K562 (cell line): ENCODE measurements around the gene SH3BP2. TPM values are rescaled to one million over a fixed set of nuclear protein-coding genes. Genes with fewer than 3 reads are reported as not detected.

Experiments used
- ATAC-seq: fragments of 200-7000 bp; cut with Tn5 transposase; 3 replicates; pipeline ENCODE4 v1.9.1; 2020; ENCODE audit warnings: moderate library complexity
- BruUV-seq: library from RNA; stranded (reverse); fragments of 400-500 nt; replicated peaks from 2 replicates; lab custom pipeline; 2021; lab: Mats Ljungman, UMichigan
- CTCF ChIA-PET: fragments of 300-600 bp; formaldehyde crosslinking; extraction: SDS; loops from one replicate; lab custom pipeline; 2021; ENCODE audit warnings: low intra/inter-chr PET ratio; lab: Yijun Ruan, JAX
- POLR2A ChIA-PET: fragments of 300-600, 350-650 bp; sonication (Branson Sonifier 250); formaldehyde crosslinking; extraction: SDS; loops from one replicate; lab custom pipeline; 2021; ENCODE audit warnings: antibody characterized with exemption, inconsistent platforms; lab: Yijun Ruan, JAX
- DNase-seq, 4 experiments: peaks; one replicate each; pipeline versions ENCODE4 v3.0.0 to v3.0.0-alpha.2; 2011 to 2018; ENCODE audit warnings: low spot score in 3 of 4, mixed read lengths in 3 of 4; ENCODE audit errors: extremely low read depth in 1 of 4
- FAIRE-seq: peaks from 2 replicates; lab custom pipeline; 2011; peaks lifted over from hg19 to GRCh38; lab: Jason Lieb, UNC
- H2AFZ ChIP-seq: 2 replicates; pipeline ENCODE4 v1.6.0; 2011; ENCODE audit warnings: low read depth, low read length, control low read depth, inconsistent platforms
- H3K27ac ChIP-seq: fragments of 200-600 bp; 3 replicates; pipeline ENCODE4 v1.8.0; 2011; ENCODE audit warnings: low read depth, mild to moderate bottlenecking, control low read depth, inconsistent platforms, low read length, moderate library complexity, mixed read lengths; ENCODE audit errors: extremely low read depth
- H3K27me3 ChIP-seq, 2 experiments: fragments of 300-600 bp in 1 of 2; 2 replicates in 1 of 2; 3 replicates in 1 of 2; pipeline versions ENCODE4 v1.6.0 to v1.8.0; 2011; ENCODE audit warnings: inconsistent platforms in 2 of 2, low read length in 2 of 2, mild to moderate bottlenecking in 1 of 2, mixed read lengths in 1 of 2, moderate library complexity in 1 of 2; ENCODE audit not compliant: control insufficient read depth in 2 of 2, insufficient read depth in 2 of 2
- H3K36me3 ChIP-seq: fragments of 300-600 bp; 3 replicates; pipeline ENCODE4 v1.8.0; 2011; ENCODE audit warnings: mild to moderate bottlenecking, low read length, inconsistent platforms; ENCODE audit not compliant: control insufficient read depth, insufficient read depth
- H3K4me1 ChIP-seq, 2 experiments: fragments of 200-600 bp in 1 of 2; replicated peaks in 1 of 2; 2 replicates in 1 of 2; 3 replicates in 1 of 2; pipeline versions ENCODE4 v1.5.1 to v1.8.0; 2011; ENCODE audit warnings: inconsistent platforms in 2 of 2, low read length in 2 of 2, mild to moderate bottlenecking in 1 of 2, mixed read lengths in 1 of 2, moderate library complexity in 1 of 2; ENCODE audit not compliant: control insufficient read depth in 2 of 2, insufficient read depth in 2 of 2
- H3K4me2 ChIP-seq: 2 replicates; pipeline ENCODE4 v1.6.1; 2011; ENCODE audit warnings: low read length, control low read depth, inconsistent platforms, mixed read lengths; ENCODE audit not compliant: insufficient read depth
- H3K4me3 ChIP-seq: fragments of 200-600 bp; sonication (generic), shearing (Covaris generic); 2 replicates; pipeline ENCODE4 v1.5.1; 2016; ENCODE audit warnings: control low read depth, inconsistent platforms
- H3K79me2 ChIP-seq: fragments of 200-600 bp; 3 replicates; pipeline ENCODE4 v1.8.0; 2011; ENCODE audit warnings: low read length, inconsistent platforms; ENCODE audit not compliant: control insufficient read depth, insufficient read depth
- H3K9ac ChIP-seq, 2 experiments: 2 replicates each; pipeline versions ENCODE4 v1.6.0 to v1.6.1; 2011; ENCODE audit warnings: low read depth in 2 of 2, low read length in 2 of 2, control low read depth in 1 of 2, inconsistent platforms in 1 of 2, mild to moderate bottlenecking in 1 of 2, mixed read lengths in 1 of 2; ENCODE audit not compliant: insufficient read depth in 1 of 2
- H3K9me1 ChIP-seq: one replicate; pipeline ENCODE4 v1.6.0; 2011; ENCODE audit warnings: inconsistent platforms, mild to moderate bottlenecking, low read length, moderate library complexity; ENCODE audit not compliant: control insufficient read depth, insufficient read depth
- H3K9me3 ChIP-seq: replicated peaks from 2 replicates; pipeline ENCODE4 v1.5.1; 2011; ENCODE audit warnings: low read depth, low read length, inconsistent platforms; ENCODE audit not compliant: control insufficient read depth, insufficient read depth
- H4K20me1 ChIP-seq: replicated peaks from 2 replicates; pipeline ENCODE4 v1.6.1; 2011; ENCODE audit warnings: low read length, inconsistent platforms, mixed read lengths; ENCODE audit not compliant: control insufficient read depth, insufficient read depth
- MAFF ChIP-seq: IDR thresholded peaks from 2 replicates; pipeline ENCODE4 v1.6.1; 2012; ENCODE audit warnings: low read length, improper control_type of control experiment
- MAX ChIP-seq: sonication (generic); formaldehyde crosslinking; IDR thresholded peaks from 2 replicates; pipeline ENCODE4 v1.9.0; 2022; ENCODE audit warnings: mild to moderate bottlenecking, missing genetic modification reagents
- POLR2G ChIP-seq: fragments of 200-400 bp; formaldehyde crosslinking; IDR thresholded peaks from 2 replicates; pipeline ENCODE4 v1.6.1; 2017; ENCODE audit warnings: low read depth, mild to moderate bottlenecking, antibody characterized with exemption, low read length, moderate library complexity
- SUPT5H ChIP-seq: fragments of 450-650 bp; IDR thresholded peaks from 2 replicates; pipeline ENCODE4 v1.6.1; 2016
- ZC3H8 ChIP-seq: fragments of 450-650 bp; IDR thresholded peaks from 2 replicates; pipeline ENCODE4 v1.6.1; 2017
- WGBS: fragments of 100-300 bp; shearing (Covaris generic); methylation state at CpG from one replicate; pipeline ENCODE4 v1.1.6; 2016; ENCODE audit warnings: low coverage, mixed read lengths; ENCODE audit not compliant: insufficient coverage; ENCODE audit errors: missing lambda C conversion rate; 5-methylcytosine and 5-hydroxymethylcytosine counted together
- in situ Hi-C: fragments of 300-500 bp; cut with MboI; formaldehyde crosslinking; loops from 4 replicates; pipeline ENCODE4 v1.15.0; 2018; ENCODE audit warnings: inconsistent platforms, mixed read lengths
- intact Hi-C: fragments of 100-400 bp; cut with micrococcal nuclease; formaldehyde crosslinking; loops from 2 replicates; pipeline ENCODE4 v1.14.2; 2022
- polyA plus RNA-seq, 8 experiments: library from polyadenylated mRNA; depleted of rRNA in 4 of 8; stranded (reverse) in 5 of 8; unstranded in 3 of 8; fragments of >200 nt; fragmentation: Nextera tagmentation in 2 of 8; fragmentation: Illumina TruSeq in 1 of 8; extraction: Ambion mirVana in 2 of 8; extraction: Trizol in 1 of 8; gene quantifications; 2 replicates each; pipeline versions ENCODE4 v1.2.1 to v1.2.3, GENCODE V29; 2011 to 2014; ENCODE audit warnings: inconsistent platforms in 1 of 8, missing spikeins in 1 of 8
- total RNA-seq, 7 experiments: library from RNA; depleted of rRNA in 6 of 7; stranded (reverse); fragments of >200 nt in 6 of 7; fragmentation: Illumina TruSeq in 2 of 7; extraction: Trizol in 2 of 7; gene quantifications; 2 replicates each; pipeline versions ENCODE4 v1.2.1 to v1.2.3, GENCODE V29; 2011 to 2021; ENCODE audit warnings: low replicate concordance in 1 of 7

The SH3BP2 gene
- total and polyA plus RNA-seq, 9 of the 15 experiments (the other 6 are each of a cell fraction or from before 2014, with no cell fraction given), result 0.34 to 16.0 (median 5.1) TPM

DNA sequence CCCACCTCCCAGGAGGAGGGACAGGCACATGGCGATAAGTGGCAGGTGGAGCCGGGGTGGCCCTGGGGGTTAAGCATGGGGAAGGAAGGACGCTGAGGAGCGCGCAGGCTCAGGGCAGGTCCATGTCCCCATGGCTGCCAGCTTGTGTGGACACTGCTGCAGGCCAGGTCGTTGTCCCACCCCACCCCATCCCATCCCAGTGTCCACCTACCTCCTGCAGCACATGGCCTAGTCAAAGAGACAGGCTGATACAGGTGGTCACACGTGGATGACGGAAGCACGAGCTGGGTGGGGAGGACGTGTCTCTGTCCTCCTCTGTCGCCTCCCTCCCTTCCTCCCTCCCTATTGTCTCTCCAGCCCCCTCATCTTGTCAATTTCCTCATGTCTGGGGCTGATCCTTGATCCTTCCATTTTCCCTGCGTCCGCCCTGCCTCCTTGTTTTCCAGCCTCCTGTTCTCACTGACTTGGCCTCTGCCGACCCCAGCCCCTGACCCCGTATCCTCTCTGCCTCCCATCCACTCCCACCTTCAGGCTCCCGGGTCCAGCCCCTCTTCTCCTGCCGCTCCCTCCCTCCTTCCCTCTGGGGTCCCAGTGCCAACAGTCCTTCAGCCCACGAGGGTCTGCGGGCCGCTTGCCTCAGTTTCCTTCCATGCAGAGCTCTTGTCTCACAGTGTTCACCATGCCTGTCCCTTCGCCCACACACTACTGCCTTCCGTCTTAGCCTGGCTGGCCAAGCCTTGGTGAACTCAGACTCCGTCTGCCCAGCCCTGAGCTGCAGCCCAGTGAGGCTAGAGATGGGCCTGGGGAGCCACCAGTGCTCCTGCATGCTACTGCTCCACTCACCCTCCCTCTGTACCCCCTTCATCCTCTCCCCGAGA is 35.2 kb downstream of the SH3BP2 start:
- H3K4me1 ChIP-seq, result peaks cover 0 to 60% of the 10 kb centered on the region in 2 experiments; a peak in 1 of 5 replicates
- no peak overlapping the region for H2AFZ ChIP-seq
- BruUV-seq, result no TSS peak
- FAIRE-seq (no peak), DNase-seq (no peak), ATAC-seq (no peak; the same call in 2 of the 3 replicates)
- H3K27me3 ChIP-seq, result no peaks in the 10 kb centered on the region
- no peaks in the 10 kb centered on the region for H3K9me1 ChIP-seq
- no peaks in the 10 kb centered on the region for H3K79me2 ChIP-seq
- no peaks in the 10 kb centered on the region for H3K9me3 ChIP-seq
- no peak overlapping the region for H3K27ac ChIP-seq
- H3K4me2 ChIP-seq, result no peak overlapping the region
- peak overlapping the region in 1 of 2 experiments; percentile 35; a peak in 1 of 4 replicates for H3K9ac ChIP-seq
- ChIA-PET POLR2A (interaction anchor here (0.6 kb wide), 2 partner anchors 476 to 520 kb away, joined by 3 read pairs; no protein-coding TSS in a partner anchor), CTCF (no interaction called here)
- no peaks in the 10 kb centered on the region for H3K36me3 ChIP-seq
- intact Hi-C loops, result no loop called here
- TF ChIP-seq MAX (CRISPR knock-in tag) (peak; percentile 28; the same call in 1 of the 2 replicates), ZC3H8 (no peak)
- in situ Hi-C loops, result no loop called here
- WGBS, result 63% methylated on average over 15 of the region's 24 CpGs
- no peaks in the 10 kb centered on the region for H4K20me1 ChIP-seq
- no peak overlapping the region for H3K4me3 ChIP-seq

DNA sequence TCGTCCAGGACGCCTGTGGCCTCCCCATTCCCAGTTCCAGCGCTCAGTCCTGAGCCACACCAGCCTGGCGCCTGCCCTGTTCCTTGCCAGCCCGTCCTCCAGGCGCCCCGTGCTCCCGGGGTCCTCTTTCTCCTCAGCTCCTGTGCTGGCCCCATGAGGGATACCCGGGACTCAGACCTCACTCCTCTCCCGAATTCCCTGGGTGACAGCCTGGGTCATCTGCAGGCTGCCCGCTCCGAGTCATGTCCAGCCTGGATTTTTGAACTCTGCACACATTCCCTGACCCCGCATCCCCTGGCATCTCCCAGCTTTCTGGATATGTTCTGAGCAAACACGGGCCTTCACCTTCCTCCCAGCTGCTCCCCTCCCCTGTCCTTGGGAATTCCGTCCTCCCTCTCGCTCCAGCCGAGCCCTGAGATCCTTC is 35.9 kb downstream of the SH3BP2 start:
- Histone ChIP-seq H3K36me3 (no peaks in the 10 kb centered on the region), H3K4me1 (peaks cover 0 to 63% of the 10 kb centered on the region in 2 experiments; a peak in 1 of 5 replicates), H3K27me3 (no peaks in the 10 kb centered on the region), H3K4me3 (no peak overlapping the region), H2AFZ (no peak overlapping the region), H3K79me2 (no peaks in the 10 kb centered on the region), H3K9me1 (no peaks in the 10 kb centered on the region), H3K9ac (no peak overlapping the region; a peak in 1 of 4 replicates), H3K27ac (no peak overlapping the region), H4K20me1 (no peaks in the 10 kb centered on the region), H3K9me3 (no peaks in the 10 kb centered on the region), H3K4me2 (no peak overlapping the region)
- FAIRE-seq (no peak), ATAC-seq (no peak), DNase-seq (no peak)
- no TSS peak for BruUV-seq
- ChIA-PET CTCF (no interaction called here), POLR2A (no interaction called here)
- intact Hi-C loops (no loop called here), in situ Hi-C loops (no loop called here)
- peak; percentile 17; the same call in 1 of the 2 replicates for TF ChIP-seq POLR2G
- no peak for TF ChIP-seq MAFF
- no peak for TF ChIP-seq SUPT5H
- WGBS, result 66% methylated on average over 17 of the region's 17 CpGs
